Esophagus muscularis mucosa (tissue), 4 donors: ENCODE data around the gene ZNF215. TPM values are rescaled to one million over a fixed set of nuclear protein-coding genes. Genes with fewer than 3 reads are reported as not detected.

ENCODE experiments used
- DNase-seq: peaks from one replicate; pipeline ENCODE4 v3.0.0-alpha.2; 2017; ENCODE audit errors: extremely low spot score
- H3K27ac ChIP-seq, 4 donors: fragments of 200-600 bp; sonication (generic); replicated peaks in 1 of 4; 1 replicate in 3 of 4; 2 replicates in 1 of 4; pipeline ENCODE4 v1.5.1; 2016 to 2019; ENCODE audit warnings: mild to moderate bottlenecking in 1 of 4
- H3K27me3 ChIP-seq, 4 donors: fragments of 200-600 bp; sonication (generic); one replicate each; pipeline versions ENCODE4 v1.5.1 to v1.6.0; 2016 to 2019
- H3K36me3 ChIP-seq, 4 donors: fragments of 200-600 bp; sonication (generic); one replicate each; pipeline ENCODE4 v1.5.1; 2016 to 2019
- H3K4me1 ChIP-seq, 4 donors: fragments of 200-600 bp; sonication (generic); one replicate each; pipeline ENCODE4 v1.5.1; 2016 to 2019
- H3K4me3 ChIP-seq, 4 donors: fragments of 200-600 bp; sonication (generic); 1 replicate in 2 of 4; 2 replicates in 2 of 4; pipeline ENCODE4 v1.5.1; 2016 to 2019; ENCODE audit warnings: mild to moderate bottlenecking in 4 of 4, moderate library complexity in 1 of 4
- H3K9me3 ChIP-seq, 4 donors: fragments of 200-600 bp; sonication (generic); 1 replicate in 3 of 4; 2 replicates in 1 of 4; pipeline ENCODE4 v1.5.1; 2016 to 2019
- CTCF ChIP-seq, 3 experiments: fragments of 200-600 bp in 2 of 3; fragments of 450-650 bp in 1 of 3; sonication (generic) in 2 of 3; IDR thresholded peaks; one replicate each; pipeline ENCODE4 v1.5.1; 2017 to 2019; ENCODE audit warnings: antibody characterized with exemption in 3 of 3, mild to moderate bottlenecking in 2 of 3, moderate library complexity in 1 of 3
- EP300 ChIP-seq: sonication (generic); formaldehyde crosslinking; IDR thresholded peaks from one replicate; pipeline ENCODE4 v1.6.1; 2017; ENCODE audit warnings: antibody characterized with exemption
- POLR2A ChIP-seq: fragments of 450-650 bp; IDR thresholded peaks from one replicate; pipeline ENCODE4 v1.6.1; 2017; ENCODE audit warnings: antibody characterized with exemption, moderate library complexity, mild to moderate bottlenecking, low read depth
- POLR2AphosphoS5 ChIP-seq, 2 donors: sonication (generic); formaldehyde crosslinking; IDR thresholded peaks; one replicate each; pipeline ENCODE4 v1.6.1; 2017; ENCODE audit warnings: antibody characterized with exemption in 2 of 2
- WGBS: methylation state at CpG from one replicate; pipeline ENCODE4 v1.1.5; 2018; 5-methylcytosine and 5-hydroxymethylcytosine counted together
- intact Hi-C: fragments of 100-400 bp; cut with DNase I; formaldehyde crosslinking; loops from one replicate; pipeline ENCODE4 v1.15.1; 2023
- total RNA-seq, 4 donors: library from RNA; depleted of rRNA; stranded (reverse); fragments of >200 nt; gene quantifications; one replicate each; pipeline versions ENCODE4 v1.1.0 to v1.2.1, GENCODE V29; 2016

ZNF215 gene
- total RNA-seq, 4 donors from 2014 or later = under 0.01 to 0.19 (median 0.17) TPM

- Histone ChIP-seq H3K27me3 (no peaks in the 10 kb centered on the region), H3K4me3 (no peak within 1 kb of the TSS), H3K36me3 (no peaks in the 10 kb centered on the region), H3K9me3 (no peaks in the 10 kb centered on the region), H3K4me1 (no peaks in the 10 kb centered on the region), H3K27ac (no peak within 1 kb of the TSS)
- TF ChIP-seq CTCF (IDR thresholded peaks at IDR 0.05) = no peak
- TF ChIP-seq POLR2A = no peak
- no peak for TF ChIP-seq POLR2AphosphoS5 (IDR thresholded peaks at IDR 0.05)
- no peak for TF ChIP-seq EP300
- DNase-seq = no peak
- intact Hi-C loops = no loop called here
- 100% methylated on average over 1 of the region's 1 CpG for WGBS
These were observed 5.5 kb upstream of the ZNF215 start, which contains the start of gene OR2D3 for GRCh38 chr11:6920702-6921101. Gene OR2D3, plus strand, starts transcription at chr11:6921002. Its CDS starts 0 bp downstream, at chr11:6921002.

DNA sequence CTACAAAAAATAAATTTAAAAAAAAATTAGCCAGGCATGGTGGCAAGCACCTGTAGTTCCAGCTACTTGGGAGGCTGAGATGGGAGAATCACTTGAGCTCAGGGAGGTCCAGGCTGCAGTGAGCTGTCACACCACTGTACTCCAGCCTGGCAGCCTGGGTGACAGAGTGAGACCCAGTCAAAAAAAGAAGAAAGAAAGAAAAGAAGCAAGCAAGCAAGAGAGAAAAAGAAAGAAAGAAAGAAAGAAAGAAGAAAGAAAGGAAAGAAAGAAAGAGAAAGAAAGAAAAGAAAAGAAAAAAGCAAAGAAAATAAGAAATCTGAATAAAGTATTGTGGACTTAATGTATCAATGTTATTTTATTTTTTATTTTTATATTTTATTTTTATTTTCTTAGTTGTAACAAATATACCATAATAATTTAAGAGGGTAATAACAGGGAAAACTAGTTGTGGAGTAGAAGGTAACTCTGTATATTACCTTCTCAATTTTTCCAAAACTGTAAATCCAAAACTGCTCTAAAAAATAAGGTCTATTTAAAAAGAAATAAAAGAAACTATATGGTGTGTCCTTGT lies 1.1 kb upstream of the ZNF215 start:
- no peaks in the 10 kb centered on the region for H3K9me3 ChIP-seq
- no peak overlapping the region for H3K4me3 ChIP-seq
- no peaks in the 10 kb centered on the region for H3K36me3 ChIP-seq
- no peak overlapping the region for H3K27ac ChIP-seq
- no peak for DNase-seq
- TF ChIP-seq POLR2AphosphoS5 (IDR thresholded peaks at IDR 0.05) (no peak), CTCF (IDR thresholded peaks at IDR 0.05) (no peak), EP300 (no peak), POLR2A (no peak)
- intact Hi-C loops = no loop called here
- peaks cover 0 to 25% (median 0%) of the 10 kb centered on the region in 4 donors for H3K27me3 ChIP-seq
- H3K4me1 ChIP-seq = peaks cover 8 to 16% (median 15%) of the 10 kb centered on the region in 4 donors

DNA sequence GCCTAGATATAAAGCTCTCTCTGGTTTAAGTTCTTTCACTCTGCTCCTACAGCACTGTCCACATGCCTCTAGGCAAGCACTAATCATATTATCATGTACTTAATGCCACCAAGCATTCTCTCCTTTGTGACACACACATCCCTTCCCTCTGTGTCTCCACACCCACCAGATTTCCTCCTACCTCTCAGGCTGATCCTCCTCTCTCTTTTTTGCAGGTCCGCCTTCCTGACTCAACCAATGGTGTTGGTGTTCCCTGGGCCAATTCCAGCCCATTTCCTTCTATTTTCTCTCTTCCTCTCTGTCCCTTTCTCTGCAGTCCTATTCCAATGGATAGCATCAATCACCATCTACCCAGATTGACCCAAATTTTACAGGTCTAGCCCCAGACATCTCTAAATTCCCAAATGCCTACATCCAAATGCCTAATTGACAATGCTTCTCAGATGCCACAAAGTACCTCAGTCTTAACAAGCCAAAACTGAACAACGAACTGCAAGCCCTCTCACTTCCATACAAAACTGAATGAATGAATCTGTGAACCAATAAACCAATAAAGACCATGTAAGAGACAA lies 504 bp upstream of the ZNF215 start:
- peak overlapping the region; percentile 56 to 73 (median 62) for H3K4me3 ChIP-seq
- WGBS = 53% methylated on average over 2 of the region's 2 CpGs
- no peaks in the 10 kb centered on the region for H3K9me3 ChIP-seq
- H3K27me3 ChIP-seq = peaks cover 0 to 25% (median 0%) of the 10 kb centered on the region in 4 donors
- no peak for DNase-seq
- no peaks in the 10 kb centered on the region for H3K36me3 ChIP-seq
- peak overlapping the region in 2 of 4 donors; percentile 23 to 56 for H3K27ac ChIP-seq
- intact Hi-C loops = no loop called here
- TF ChIP-seq POLR2AphosphoS5 (IDR thresholded peaks at IDR 0.05) = no peak
- no peak for TF ChIP-seq EP300
- peaks cover 8 to 16% (median 15%) of the 10 kb centered on the region in 4 donors for H3K4me1 ChIP-seq

- H3K4me1 ChIP-seq = peaks cover 8 to 16% (median 15%) of the 10 kb centered on the region in 4 donors
- H3K9me3 ChIP-seq = no peaks in the 10 kb centered on the region
- H3K27me3 ChIP-seq = peaks cover 0 to 25% (median 0%) of the 10 kb centered on the region in 4 donors
- H3K36me3 ChIP-seq = no peaks in the 10 kb centered on the region
- intact Hi-C loops = no loop called here
- peak overlapping the region in 1 of 4 donors; percentile 25 for H3K27ac ChIP-seq
- peak overlapping the region; percentile 56 to 73 (median 62) for H3K4me3 ChIP-seq
- TF ChIP-seq POLR2A (no peak), CTCF (IDR thresholded peaks at IDR 0.05) (no peak), EP300 (no peak), POLR2AphosphoS5 (IDR thresholded peaks at IDR 0.05) (no peak)
- no peak for DNase-seq
- WGBS = 16% methylated on average over 11 of the region's 11 CpGs
These were observed 898 bp downstream of the ZNF215 start for GRCh38 chr11:6927030-6927617.

DNA sequence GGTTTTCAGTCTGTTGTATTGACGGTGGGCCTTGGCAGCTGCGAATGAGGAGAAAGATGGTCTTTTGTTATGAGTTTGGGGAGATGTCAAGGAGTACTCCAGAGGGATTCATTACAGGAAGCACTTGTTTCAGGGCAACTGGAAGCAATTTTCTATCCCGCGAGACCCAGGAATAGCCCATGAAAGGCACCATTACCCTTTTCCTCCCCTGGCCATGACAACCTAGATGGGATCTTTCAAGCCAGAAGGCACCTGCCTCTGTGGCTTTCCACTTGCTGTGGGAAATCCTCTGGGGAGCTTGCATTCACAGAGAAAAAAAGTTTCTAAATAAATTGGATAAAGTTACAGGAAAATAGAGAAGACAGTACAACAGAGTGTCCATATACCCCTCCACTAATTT lies 2.7 kb downstream of the ZNF215 start:
- Histone ChIP-seq H3K4me3 (no peak overlapping the region), H3K4me1 (peaks cover 8 to 16% (median 15%) of the 10 kb centered on the region in 4 donors), H3K36me3 (no peaks in the 10 kb centered on the region), H3K27me3 (peaks cover 0 to 25% (median 0%) of the 10 kb centered on the region in 4 donors), H3K9me3 (no peaks in the 10 kb centered on the region), H3K27ac (no peak overlapping the region)
- intact Hi-C loops = no loop called here
- WGBS = 67% methylated on average over 4 of the region's 4 CpGs
- TF ChIP-seq EP300 = no peak
- no peak for DNase-seq
